GM12872 (cell line): Measurements from ENCODE around the gene PPARGC1A.

Experiments
- CTCF ChIP-seq: IDR thresholded peaks from 3 replicates; pipeline ENCODE4 v1.5.1; 2011; ENCODE audit warnings: low read depth, mild to moderate bottlenecking, low read length, moderate library complexity; ENCODE audit not compliant: insufficient read depth

The PPARGC1A gene

GRCh38 chr4:23889814-23890341, at the start of gene PPARGC1A:
Gene PPARGC1A, minus strand, starts transcription at chr4:23890047. Its CDS starts 90 bp downstream, at chr4:23889957.
- TF ChIP-seq CTCF: no peak

- no peak for TF ChIP-seq CTCF
Measured at GRCh38 chr4:23938796-23939195, 48.9 kb upstream of the PPARGC1A start.

- no peak for TF ChIP-seq CTCF
Measured at GRCh38 chr4:23937173-23937572, 47.3 kb upstream of the PPARGC1A start.

- TF ChIP-seq CTCF: no peak
Measured at GRCh38 chr4:23934915-23935314, 45.1 kb upstream of the PPARGC1A start.

GRCh38 chr4:23934223-23934622, 44.4 kb upstream of the PPARGC1A start:
- TF ChIP-seq CTCF: no peak

GRCh38 chr4:23932901-23933308, 43.1 kb upstream of the PPARGC1A start:
- TF ChIP-seq CTCF: no peak

- no peak for TF ChIP-seq CTCF
Measured at GRCh38 chr4:23932186-23932585, 42.3 kb upstream of the PPARGC1A start.

GRCh38 chr4:23931489-23931830, 41.6 kb upstream of the PPARGC1A start:
- no peak for TF ChIP-seq CTCF
